ENCODE measurements around the gene GUCY1A1.

The GUCY1A1 gene

DNA sequence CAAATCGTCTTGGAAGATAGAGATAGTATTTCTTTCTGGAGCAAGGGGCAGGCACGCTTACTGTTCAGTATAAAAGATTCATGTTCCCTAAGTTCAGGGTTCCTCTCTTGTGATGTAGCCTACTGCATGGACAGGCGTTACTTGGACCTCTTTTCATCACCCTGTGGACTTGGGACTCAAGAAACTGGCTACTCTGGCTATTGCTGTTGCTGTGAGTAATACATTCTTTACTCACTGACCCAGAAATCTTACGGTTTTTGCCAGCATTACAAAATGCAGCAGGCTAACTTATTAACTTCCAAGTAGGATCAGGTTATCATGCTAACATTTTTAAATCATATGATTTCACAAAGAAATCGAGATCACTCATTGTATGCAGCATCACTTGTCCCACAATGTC is 79.3 kb downstream of the GUCY1A1 start:
- no peak for DNase-seq

DNA sequence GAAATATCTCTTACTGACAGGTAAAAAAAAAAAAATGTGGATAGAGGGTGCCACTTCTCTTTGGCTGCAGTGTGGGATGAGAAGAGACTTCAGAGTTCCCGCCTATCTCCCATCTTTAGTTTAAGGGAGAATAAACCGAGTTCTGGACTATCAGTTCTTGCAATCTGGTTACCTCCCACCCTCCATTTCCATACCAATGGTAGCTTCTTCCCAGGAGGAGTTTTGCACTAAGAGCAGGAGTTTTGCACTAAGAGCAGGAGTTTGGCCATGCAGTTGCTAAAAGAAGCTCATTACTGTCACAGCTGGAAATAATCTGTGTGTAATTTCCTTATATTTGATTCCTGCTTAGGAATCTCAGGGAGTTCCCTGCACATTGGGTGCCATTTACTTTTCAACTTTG is 81.4 kb downstream of the GUCY1A1 start:
- no peak for DNase-seq

DNA sequence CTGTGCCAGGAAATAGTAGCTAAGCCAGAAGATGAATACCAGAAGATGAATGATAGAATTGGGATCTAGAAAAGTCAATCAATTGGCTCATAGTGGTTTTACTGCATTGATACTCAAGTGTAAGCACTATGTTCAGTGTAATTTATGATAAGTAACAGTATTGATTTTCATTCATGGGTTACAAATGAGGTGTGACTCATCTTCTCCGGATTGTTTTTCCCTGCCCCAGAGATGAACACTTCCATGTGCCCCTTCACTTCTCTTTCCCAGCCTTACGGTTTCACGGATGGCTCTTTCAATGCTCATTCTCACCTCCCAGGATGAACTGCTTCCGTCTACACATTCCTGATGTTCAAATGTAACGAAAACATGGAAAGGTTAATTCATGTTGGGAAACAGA is 82.4 kb downstream of the GUCY1A1 start:
- no peak for DNase-seq

DNA sequence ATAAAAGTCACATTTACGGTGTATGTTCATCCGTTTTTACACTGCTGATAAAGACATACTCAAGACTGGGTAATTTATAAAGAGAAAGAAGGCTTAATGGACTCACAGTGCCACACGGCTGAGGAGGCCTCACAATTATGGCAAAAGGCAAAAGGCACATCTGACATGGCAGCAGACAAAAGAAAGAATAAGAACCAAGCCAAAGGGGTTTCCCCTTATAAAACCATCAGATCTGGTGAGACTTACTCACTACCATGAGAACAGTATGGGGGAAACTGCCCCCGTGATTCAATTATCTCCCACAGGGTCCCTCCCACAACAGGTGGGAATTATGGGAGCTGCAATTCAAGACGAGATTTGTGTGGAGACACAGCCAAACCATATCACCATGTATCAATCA is 84.9 kb downstream of the GUCY1A1 start:
- no peak for DNase-seq

DNA sequence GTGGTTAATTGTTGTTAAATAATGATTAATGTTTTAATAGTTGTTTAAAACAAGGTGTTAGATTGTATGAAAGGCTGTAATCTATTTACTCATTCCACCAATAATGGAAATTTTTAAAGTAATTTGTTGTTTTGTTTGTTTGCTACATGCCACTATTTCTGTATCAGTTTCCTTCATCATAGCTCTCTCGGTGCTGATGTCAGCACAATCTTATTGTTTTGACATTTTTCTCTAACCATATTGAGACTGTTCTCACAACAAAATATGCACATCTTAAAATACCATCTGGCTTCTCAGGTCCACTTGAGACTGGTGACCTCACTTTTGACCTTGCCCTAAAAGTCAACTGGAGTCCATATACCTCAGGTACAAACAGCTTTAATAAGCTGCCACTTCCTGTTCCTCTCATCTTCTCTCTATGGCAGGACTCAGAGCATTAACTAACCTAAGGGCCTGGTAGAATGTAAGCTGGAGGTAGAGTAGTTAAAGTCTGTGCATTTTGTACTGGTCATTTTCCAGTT is 91.2 kb downstream of the GUCY1A1 start:
- DNase-seq, result no peak

DNA sequence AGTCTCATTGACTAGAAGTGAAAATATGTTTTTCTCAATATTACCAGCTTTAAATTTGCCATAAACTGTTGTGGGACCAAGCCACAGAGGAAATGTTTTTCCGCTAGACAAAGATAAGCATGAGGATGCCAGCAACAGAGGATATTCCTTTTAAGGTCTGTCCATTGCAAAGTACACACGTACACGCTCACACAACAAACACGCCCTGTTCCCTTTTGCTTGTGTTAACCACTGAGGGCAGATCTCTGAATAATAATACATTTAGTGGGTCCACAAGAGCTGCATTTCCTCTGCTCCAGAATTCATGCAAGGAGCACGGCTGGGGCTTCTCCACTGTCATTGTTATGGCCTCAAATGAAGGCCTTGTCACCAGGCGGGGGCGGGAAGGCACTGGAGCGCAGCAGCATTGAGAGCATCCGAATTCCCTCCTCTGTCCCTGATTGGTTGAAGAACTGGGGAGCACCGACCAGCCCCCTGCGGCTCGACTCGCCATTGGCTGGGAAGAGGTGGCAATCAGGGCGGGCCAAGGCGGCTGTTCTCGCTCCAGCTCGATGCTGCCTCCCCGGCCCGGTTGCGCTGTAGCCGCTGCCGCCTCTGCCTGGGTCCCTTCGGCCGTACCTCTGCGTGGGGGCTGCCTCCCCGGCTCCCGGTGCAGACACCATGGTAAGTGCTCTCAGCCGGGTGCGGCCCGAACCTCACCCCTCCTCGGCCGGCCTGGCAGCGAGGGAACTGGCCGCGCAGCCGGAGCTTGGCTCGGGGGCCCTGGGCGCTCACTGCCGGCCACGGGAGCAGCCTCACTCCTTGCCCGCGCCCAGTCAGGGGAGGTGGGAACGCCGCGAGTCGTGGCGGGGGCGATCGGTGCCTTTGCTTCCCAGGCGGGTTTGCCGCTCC is 92.1 kb downstream of the GUCY1A1 start, which contains the start of gene GUCY1B1:
Gene GUCY1B1, plus strand, starts transcription at position 541 of the 891 bp plus-strand sequence. Its CDS starts 120 bp downstream, at position 661.
- DNase-seq, result no peak

DNA sequence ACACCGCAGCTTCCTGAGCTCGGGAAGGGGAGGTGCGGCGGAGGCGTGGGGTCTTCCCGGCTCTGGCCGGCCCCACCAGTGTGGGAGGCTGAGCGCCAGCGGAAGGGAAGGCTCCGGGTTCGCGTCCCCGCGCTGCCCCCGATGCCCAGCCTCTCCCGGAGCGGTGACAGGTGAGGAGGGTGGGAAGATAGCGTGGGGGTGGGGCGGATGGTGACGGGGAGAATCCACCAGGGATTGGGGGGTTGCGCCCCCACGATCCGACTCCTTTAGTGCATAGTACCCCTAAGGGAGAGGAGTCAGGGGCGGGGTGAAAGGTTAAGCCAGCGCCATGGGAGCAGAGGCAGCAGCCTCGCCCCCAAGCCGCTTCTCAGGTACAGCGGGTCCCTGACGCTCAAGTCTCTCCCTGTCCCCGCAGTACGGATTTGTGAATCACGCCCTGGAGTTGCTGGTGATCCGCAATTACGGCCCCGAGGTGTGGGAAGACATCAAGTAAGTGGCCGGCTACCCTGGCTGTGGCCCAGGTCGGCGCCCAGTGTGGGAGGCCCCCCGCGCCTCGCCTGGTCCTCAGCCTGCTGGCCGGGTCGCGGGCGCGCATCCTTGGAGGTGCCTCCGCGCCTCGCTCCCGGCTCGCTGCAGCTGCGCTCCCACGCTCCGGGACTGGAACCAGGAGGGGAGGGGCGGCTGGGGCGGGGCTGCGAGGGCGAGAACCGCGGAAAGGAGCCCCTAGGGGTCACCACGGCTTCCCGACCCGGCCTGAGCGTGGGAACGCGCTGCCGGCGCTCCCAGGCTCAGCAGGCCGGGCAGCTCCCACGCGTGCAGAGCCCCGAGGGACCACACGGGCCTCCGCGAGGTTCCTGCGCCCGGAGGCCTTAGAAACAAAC is 93.0 kb downstream of the GUCY1A1 start:
- no peak for DNase-seq

DNA sequence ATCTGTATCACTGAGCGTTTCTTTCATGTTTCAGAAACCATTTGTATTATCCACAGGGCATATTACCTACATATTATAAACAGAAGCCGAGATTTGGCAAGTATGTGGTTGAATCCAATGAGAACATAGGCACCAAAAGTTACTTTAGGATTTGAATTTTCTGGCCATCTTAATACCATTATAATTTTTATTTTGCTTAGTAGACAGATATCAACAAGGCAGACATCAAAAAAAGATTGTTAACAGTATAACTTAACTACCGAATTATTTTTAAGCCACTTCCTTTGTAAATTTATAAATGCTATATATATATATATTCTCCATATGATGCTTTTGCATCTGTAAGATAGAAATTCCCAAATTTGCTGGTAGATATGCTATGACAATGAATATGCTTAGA is 94.4 kb downstream of the GUCY1A1 start:
- DNase-seq, result no peak

DNA sequence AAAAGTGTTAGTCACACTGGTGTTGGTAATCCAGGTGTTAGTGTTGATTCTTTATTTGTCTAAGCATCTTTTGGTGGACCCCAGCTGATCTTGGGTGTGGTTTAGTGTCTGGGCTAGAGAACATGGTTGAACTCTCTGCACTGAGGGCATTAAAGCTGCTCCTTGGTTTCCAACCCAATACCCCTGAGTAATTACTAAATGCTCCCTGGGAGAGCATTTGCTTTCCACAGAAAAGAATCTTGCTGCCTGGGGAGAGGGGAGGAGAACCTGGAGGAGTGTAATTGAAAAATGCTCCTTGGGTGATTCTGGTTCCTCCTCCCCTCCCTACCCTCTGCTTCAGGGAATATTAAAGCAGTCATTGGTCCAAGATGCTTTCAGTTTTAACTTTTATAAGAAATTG is 95.3 kb downstream of the GUCY1A1 start:
- no peak for DNase-seq

DNA sequence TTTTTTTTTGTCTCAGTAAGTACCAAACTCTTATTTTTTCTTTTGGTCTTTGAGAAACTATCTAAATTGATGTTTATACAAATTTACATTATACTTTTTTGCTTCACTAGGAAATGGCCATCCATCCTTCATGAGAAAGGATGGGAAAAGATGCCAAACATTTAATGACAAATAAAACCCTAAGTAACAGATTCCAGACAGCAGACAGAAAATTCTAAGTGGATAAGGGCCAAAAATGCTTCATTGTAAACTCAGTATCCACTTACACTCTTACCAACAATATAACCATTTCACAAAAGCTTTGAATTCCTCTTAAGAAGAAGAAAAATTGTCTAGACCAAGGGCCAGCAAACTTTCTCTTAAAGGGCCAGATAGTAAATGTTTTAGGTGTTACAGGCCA is 95.7 kb downstream of the GUCY1A1 start:
- DNase-seq, result no peak

DNA sequence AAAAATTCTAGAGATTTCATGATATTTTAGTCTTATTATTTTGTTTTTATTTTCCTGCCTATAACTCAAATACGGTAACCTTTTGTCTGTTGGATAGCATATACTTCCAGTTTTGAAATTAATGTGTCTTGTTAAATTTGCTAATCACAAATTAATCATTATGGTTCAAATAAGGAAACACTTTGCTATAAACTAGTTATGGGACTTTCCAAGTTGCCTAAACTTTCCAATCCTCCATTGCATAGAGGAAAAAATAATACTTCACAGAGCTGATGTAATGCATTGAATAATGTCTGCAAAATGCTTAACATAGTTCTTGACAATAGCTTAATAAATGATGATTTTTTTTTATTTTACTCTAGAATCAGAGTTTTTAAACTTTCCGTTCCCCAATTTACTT is 96.9 kb downstream of the GUCY1A1 start:
- no peak for DNase-seq

DNA sequence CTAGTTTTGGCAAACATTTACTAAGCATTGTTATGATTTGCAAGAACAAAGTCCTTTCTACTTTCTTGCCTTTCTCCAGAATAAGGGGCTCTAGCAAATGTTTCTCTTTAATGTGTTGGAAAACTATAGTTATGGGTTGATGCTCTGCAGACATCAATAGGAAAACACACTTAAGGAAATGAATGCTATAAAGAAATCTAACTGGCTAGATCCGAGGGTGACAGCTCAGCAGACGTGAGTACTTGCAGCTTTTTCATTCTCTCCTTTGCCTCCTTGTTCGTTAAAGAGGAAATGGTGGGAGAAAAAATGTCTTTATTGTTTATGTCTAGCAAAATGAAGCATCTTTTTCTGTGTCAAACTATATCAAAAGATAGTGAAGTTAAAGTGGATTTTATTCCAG is 98.5 kb downstream of the GUCY1A1 start:
- DNase-seq, result no peak

DNA sequence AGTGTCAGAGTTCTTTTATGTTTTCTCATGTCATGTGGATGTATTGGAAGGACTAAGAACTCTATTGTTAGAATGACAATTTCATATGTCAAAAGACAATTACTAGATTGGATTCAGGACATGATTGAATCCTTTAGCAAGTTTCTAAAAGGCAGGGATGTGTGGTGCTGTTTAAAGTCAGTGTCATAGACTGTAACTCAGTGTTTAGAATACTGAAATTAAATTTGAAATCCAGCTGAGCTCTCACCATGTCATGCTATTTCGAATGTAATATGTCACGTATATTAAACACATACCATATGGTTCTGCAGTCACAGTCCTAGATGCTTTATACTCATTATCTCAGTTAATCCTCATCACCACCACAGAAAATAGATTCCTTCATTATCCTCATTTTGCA is 100.0 kb downstream of the GUCY1A1 start:
- no peak for DNase-seq

DNA sequence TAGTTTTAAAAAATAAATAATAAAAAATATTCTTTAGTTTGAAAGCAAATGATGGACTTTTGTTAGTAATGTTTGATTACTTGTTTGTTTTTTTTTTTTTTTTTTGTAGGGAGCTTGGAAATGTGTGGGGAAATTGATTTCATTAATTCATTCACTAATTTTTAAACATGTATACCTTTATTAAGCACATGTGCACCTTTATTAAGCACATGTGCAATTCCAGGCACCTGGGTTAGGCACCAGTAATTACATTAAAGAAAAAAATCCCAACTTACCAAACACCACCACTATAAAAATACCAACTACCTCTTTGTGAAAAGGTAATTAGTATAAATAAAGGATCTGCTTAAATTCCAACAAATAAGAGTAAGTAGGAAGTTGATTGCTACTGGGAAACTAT is 101.7 kb downstream of the GUCY1A1 start:
- no peak for DNase-seq

DNA sequence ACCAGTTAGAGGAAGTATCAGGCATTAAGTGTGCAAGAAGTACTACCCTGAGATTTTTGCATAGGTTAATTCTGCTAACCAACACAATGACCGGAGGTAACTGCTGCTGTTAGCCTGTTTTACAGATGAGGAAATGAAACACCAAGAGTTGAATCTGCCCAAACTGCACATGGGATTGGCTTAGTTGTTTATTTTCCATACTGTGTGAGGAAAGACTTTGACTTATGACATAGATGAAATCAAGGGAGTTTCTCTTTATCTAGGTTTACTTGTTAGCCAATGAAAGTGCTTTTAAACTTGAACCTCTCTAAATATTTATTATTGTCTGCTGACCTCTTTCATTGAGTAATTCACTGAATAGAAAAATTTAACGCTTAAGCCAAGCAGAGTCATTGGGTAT is 102.4 kb downstream of the GUCY1A1 start:
- DNase-seq, result peak; percentile 48

DNA sequence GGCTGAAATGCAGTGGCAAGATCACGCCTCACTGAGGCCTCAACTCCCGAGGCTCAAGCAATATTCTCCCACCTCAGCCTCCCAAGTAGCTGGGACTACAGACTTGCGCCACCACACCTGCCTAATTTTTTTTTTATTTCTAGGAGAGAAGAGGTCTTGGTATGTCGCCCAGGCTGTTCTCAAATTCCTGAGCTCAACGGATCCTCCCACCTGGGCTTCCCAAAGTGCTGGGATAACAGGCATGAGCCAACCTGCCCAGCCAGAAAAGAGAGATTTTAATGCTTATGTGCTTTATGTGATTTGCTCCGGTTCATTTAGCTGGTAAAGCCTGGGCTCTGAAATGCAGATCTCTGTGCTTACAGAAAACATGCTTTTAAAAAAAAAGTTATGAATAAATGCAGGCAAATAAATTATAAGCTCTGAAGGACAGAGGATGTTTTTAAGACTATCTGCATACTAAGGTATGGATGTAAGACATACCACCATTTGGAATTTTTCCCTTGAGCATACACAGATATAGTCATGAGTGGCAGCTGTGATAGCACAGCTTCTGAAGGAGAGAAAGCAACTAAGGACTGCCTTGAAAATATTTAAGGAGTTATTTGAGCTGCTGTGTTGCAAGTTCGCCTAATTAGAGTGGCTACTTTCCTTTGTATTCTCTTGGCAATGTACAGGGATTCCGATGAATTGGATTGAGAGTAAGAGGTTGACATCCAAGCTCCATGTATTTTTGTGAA is 106.0 kb downstream of the GUCY1A1 start:
- DNase-seq, result no peak

DNA sequence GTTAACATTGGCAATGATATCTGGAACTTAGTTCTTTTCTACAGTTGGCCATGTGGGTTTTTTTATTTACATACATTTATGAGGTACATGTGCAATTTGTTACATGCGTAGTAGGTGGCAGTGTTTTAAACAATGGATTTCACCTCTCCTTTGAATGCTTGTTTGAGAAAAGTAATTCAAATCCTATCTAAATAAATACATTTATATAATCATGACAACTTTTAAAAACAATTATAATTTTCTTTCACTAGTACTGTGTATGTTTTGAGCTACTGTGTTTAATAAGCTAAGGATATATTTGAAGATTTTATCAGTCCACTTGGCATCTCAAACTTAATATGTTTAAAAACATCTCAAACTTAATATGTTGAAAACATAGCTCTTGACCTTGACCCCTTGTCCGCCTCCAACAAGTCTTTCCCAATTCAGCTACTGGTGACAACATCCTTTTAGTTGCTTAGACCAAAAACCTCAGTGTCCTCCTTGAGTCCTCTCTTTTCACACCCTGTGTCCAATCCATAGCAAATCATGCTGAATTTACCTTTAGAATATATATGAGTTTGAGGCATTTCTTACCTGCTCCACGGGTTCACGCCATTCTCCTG is 106.7 kb downstream of the GUCY1A1 start:
- no peak for DNase-seq

DNA sequence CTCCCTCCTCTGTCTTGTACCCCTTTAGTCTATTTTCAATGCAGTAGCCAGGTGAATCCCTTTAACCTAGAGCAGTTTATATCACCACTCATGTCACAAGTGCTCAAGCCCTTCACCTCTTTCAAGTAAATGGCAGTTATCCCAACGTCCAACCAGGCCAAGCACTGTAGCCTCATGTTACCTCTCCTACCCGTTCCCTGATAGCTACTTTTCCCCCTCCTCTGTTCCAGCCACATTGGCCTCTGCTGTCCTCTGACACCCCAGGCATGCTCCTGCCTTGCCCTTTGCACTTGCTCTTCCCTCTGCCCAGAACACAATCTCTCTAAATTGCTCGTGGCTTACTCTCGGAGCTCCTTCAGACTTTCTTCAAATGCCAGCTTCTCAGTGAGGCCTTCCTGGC is 107.4 kb downstream of the GUCY1A1 start:
- no peak for DNase-seq

DNA sequence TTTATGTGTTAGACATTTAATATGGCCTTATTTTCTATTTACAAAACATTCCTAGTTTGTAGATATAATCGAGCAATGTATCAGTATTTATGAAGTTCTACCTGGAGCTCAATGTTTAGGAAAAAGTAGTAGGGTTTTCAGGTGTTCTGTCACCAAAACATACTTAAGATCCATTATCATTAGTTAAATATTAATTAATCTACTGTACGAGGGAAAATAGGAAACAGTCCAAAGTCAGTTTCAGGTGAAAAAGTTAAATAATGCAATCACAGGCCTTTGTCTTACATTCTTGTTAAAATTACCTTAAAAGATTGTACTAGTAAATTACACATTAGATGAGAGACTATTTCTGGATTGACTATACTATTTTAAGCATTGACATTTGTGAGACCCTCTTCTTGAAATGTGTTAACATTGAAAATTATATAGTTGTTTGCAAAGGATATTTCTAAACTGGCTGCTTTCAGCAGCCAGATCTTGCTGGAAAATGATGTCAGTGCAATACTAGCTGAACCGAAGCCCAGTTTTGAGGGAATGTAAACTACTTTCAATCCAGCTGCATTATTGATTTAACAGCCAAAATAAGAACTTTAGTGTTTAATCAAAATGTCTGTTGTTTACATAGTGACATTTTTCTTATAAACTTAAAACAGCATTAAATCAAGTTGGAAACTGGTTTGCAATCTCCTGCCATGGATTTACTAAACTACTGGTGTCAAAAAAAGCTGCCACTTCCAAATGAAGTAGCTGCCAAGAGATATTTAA is 111.5 kb downstream of the GUCY1A1 start:
- no peak for DNase-seq

DNA sequence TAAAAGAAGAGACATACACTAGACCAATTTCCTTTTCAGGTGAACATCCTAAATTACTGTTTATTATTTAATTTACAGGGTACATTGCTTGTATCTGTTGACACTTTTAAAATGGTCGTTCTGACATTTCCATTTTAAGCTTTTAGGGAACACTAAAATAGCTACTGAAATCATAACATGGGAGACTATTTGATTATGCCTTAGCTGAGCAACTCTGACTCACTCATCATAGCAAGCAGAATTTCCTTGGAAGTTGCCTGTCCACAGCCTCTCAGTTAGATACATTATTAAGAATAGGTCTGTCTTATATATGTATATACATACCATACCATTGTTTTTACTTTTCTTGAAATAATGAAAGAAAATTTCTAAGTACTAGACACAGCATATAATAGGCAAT is 114.1 kb downstream of the GUCY1A1 start:
- no peak for DNase-seq

DNA sequence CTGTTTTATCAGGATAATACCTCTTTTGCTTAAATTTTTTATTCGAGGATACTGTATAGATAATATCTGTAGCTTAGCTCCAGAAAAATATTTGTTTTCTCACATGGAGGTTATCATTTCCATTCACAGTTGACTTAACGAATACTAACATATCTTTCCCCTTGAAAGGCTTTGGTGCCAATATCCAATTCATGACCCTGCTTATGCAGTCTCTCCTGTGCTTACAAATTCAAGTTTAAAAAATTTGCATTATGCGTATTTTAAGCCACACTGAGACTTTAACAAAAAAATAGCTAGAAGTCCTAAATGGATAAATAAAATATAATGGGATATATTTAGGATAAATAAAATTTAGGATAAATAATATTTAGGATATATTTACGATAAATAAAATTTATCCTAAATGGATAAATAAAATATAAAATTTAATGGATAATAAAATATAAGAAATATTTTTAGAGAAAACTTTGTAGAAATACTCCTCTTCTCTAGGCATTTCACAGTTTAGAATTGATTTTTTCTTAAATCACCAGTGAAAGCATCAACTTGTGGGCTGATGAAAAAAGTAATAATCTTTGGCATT is 114.7 kb downstream of the GUCY1A1 start:
- no peak for DNase-seq

All from MV-4-11 (cell line).